ENCODE data around the gene GMPR. TPM values are rescaled to one million over a fixed set of nuclear protein-coding genes. Genes with fewer than 3 reads are reported as not detected.

GMPR gene
- total RNA-seq, 1 donor: 4.7 TPM

GRCh38 chr6:16240589-16241320 lies 2.4 kb downstream of the GMPR start:
- peak; percentile 55 for DNase-seq (ENCODE audit: low read depth)
- TF ChIP-seq CTCF (IDR thresholded peaks at IDR 0.05; ENCODE audit: insufficient read depth, low read depth, low read length): no peak

GRCh38 chr6:16241321-16241689 lies 2.9 kb downstream of the GMPR start:
- H3K4me3 ChIP-seq (ENCODE audit: low read depth, low read length): no peak overlapping the region
- DNase-seq (ENCODE audit: low read depth): no peak
- TF ChIP-seq CTCF (IDR thresholded peaks at IDR 0.05; ENCODE audit: insufficient read depth, low read depth, low read length): no peak

More at GRCh38 chr6:16240589-16241320, 2.4 kb downstream of the GMPR start:
- no peak overlapping the region for H3K4me3 ChIP-seq (ENCODE audit: low read depth, low read length)

- DNase-seq (ENCODE audit: low read depth): no peak
- TF ChIP-seq CTCF (IDR thresholded peaks at IDR 0.05; ENCODE audit: insufficient read depth, low read depth, low read length): no peak
- H3K4me3 ChIP-seq (ENCODE audit: low read depth, low read length): no peak overlapping the region
Observed at GRCh38 chr6:16243055-16243454, 4.7 kb downstream of the GMPR start.

GRCh38 chr6:16243664-16244063 lies 5.3 kb downstream of the GMPR start:
- no peak for TF ChIP-seq CTCF (IDR thresholded peaks at IDR 0.05; ENCODE audit: insufficient read depth, low read depth, low read length)
- H3K4me3 ChIP-seq (ENCODE audit: low read depth, low read length): no peak overlapping the region
- DNase-seq (ENCODE audit: low read depth): no peak

GRCh38 chr6:16244446-16244845 lies 6.1 kb downstream of the GMPR start:
- no peak for TF ChIP-seq CTCF (IDR thresholded peaks at IDR 0.05; ENCODE audit: insufficient read depth, low read depth, low read length)

GRCh38 chr6:16244869-16245451 lies 6.6 kb downstream of the GMPR start:
- no peak for TF ChIP-seq CTCF (IDR thresholded peaks at IDR 0.05; ENCODE audit: insufficient read depth, low read depth, low read length)
- DNase-seq (ENCODE audit: low read depth): no peak
- no peak overlapping the region for H3K4me3 ChIP-seq (ENCODE audit: low read depth, low read length)

More at GRCh38 chr6:16244446-16244845, 6.1 kb downstream of the GMPR start:
- no peak overlapping the region for H3K4me3 ChIP-seq (ENCODE audit: low read depth, low read length)
- no peak for DNase-seq (ENCODE audit: low read depth)
